ENCODE results near the gene KDM2B.
A peak's percentile ranks its signal among the peaks of the same experiment; 100 is the strongest.
"Not testable (repeated sequence)": the region's sequence is repeated elsewhere in the genome, so short reads cannot be mapped to it uniquely, and the experiment has no call there.

KDM2B gene

GRCh38 chr12:121499929-121500793 lies 80.7 kb downstream of the KDM2B start:
- peak; percentile 52 for DNase-seq (ENCODE audit: low spot score)

- DNase-seq (ENCODE audit: low spot score): no peak
Observed at GRCh38 chr12:121495746-121496145, 85.1 kb downstream of the KDM2B start.

- peak; percentile 18 for DNase-seq (ENCODE audit: low spot score)
Observed at GRCh38 chr12:121494093-121494787, 86.6 kb downstream of the KDM2B start.

- DNase-seq (ENCODE audit: low spot score): peak; percentile 70
Observed at GRCh38 chr12:121490401-121491281, 90.2 kb downstream of the KDM2B start.

- no peak for DNase-seq (ENCODE audit: low spot score)
Observed at GRCh38 chr12:121489874-121490273, 90.9 kb downstream of the KDM2B start.

- DNase-seq (ENCODE audit: low spot score): no peak
Observed at GRCh38 chr12:121484967-121485366, 95.9 kb downstream of the KDM2B start.

- DNase-seq (ENCODE audit: low spot score): not testable (repeated sequence)
Observed at GRCh38 chr12:121484564-121484963, 96.3 kb downstream of the KDM2B start.

GRCh38 chr12:121483949-121484348 lies 96.9 kb downstream of the KDM2B start:
- no peak for DNase-seq (ENCODE audit: low spot score)

- no peak for DNase-seq (ENCODE audit: low spot score)
Observed at GRCh38 chr12:121476477-121476876, 104.3 kb downstream of the KDM2B start.

- no peak for DNase-seq (ENCODE audit: low spot score)
Observed at GRCh38 chr12:121475279-121475678, 105.5 kb downstream of the KDM2B start.

GRCh38 chr12:121472150-121472905 lies 108.5 kb downstream of the KDM2B start:
- no peak for DNase-seq (ENCODE audit: low spot score)

GRCh38 chr12:121470751-121471150 lies 110.1 kb downstream of the KDM2B start:
- no peak for DNase-seq (ENCODE audit: low spot score)

GRCh38 chr12:121468499-121468801 lies 112.4 kb downstream of the KDM2B start:
- no peak for DNase-seq (ENCODE audit: low spot score)

GRCh38 chr12:121467638-121468498 lies 113.0 kb downstream of the KDM2B start:
- peak; percentile 13 for DNase-seq (ENCODE audit: low spot score)

GRCh38 chr12:121466794-121467637 lies 113.8 kb downstream of the KDM2B start:
- peak; percentile 82 for DNase-seq (ENCODE audit: low spot score)

GRCh38 chr12:121465921-121466793 lies 114.7 kb downstream of the KDM2B start:
- peak; percentile 34 for DNase-seq (ENCODE audit: low spot score)

GRCh38 chr12:121464331-121464730 lies 116.5 kb downstream of the KDM2B start:
- no peak for DNase-seq (ENCODE audit: low spot score)

- no peak for DNase-seq (ENCODE audit: low spot score)
Observed at GRCh38 chr12:121461048-121461447, 119.8 kb downstream of the KDM2B start.

GRCh38 chr12:121456551-121456950 lies 124.3 kb downstream of the KDM2B start:
- DNase-seq (ENCODE audit: low spot score): no peak
